ENCODE measurements around the gene SGTB. TPM values are rescaled to one million over a fixed set of nuclear protein-coding genes. Genes with fewer than 3 reads are reported as not detected.

The SGTB gene, protein sequence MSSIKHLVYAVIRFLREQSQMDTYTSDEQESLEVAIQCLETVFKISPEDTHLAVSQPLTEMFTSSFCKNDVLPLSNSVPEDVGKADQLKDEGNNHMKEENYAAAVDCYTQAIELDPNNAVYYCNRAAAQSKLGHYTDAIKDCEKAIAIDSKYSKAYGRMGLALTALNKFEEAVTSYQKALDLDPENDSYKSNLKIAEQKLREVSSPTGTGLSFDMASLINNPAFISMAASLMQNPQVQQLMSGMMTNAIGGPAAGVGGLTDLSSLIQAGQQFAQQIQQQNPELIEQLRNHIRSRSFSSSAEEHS
- 14.0 and 18.7 TPM in 2 replicates for total RNA-seq (2014; rRNA removed; shearing (Covaris generic))

DNA sequence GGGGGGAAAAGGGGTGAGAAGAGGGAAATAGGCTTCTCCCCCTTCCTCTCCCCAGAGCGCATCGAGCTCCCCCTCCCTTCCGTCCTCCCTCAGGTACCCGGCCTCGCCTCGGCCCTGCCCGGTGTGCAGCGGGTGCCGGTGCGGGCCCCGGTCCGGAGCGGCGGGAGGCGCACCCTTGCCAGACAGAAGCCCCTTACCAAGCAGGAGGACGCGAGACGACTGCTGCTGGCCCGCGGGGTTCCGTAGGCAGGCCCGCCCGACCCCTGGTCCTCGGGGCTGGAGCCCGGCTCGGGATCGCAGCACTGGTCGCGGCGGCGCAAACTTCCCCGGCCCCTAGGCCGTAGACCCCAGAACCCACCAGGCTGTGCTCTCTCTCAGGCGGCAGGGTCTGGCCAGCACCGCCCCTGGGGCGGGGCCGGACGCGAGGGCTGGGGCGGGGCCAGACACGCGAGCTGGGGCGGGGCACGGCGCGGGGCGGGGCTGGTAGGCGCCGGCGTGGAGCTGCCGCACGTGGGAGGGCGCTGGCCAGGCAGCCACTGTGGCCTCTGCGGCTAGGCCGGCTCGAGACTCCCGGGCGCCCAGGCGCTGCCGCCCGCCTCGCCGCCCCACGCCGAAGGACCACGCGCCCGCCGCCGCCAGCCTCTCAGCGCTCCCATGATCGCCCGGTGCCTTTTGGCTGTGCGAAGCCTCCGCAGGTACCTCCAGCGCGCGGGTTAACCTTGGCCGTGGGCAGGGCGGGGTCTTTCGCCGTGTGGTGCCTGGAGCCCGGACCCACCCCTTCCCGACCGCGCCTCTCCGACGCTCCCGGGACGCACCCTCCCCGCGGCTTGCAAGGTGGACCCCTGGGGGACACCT lies at the start of gene SGTB, which contains the start of gene NLN:
Gene SGTB (minus strand): TSS at position 390 of the 855 bp plus-strand sequence. CDS start 1,302 bp downstream, outside the sequence.
Gene NLN (plus strand): TSS at position 486 of the 855 bp plus-strand sequence. CDS start 169 bp downstream, at position 655.
- DNase-seq (ENCODE audit: low spot score) = peak; percentile 85
- in situ Hi-C loops (cut with HindIII; ENCODE audit: low sequenced_read_pairs) = no loop called here

DNA sequence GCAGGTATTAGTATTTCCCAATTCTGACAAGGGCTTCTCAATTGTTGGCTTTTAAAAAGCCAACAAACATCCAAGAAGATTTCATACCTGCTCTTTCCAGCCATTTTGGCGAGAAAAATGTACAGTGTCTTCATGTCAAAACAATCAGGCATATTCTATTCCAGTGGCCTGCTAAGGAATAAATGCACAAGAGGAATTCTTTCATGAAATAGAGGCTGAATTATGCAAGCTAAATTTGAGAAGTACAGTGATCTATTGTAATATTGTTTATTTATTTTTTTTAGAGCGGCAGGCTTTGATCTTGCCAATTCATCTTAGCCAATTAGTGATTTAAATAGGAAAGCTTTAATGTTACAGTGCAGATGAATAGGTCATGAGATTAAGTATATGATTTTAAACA lies 49.4 kb upstream of the SGTB start:
- in situ Hi-C loops (cut with HindIII; ENCODE audit: low sequenced_read_pairs) = no loop called here
- DNase-seq (ENCODE audit: low spot score) = no peak

DNA sequence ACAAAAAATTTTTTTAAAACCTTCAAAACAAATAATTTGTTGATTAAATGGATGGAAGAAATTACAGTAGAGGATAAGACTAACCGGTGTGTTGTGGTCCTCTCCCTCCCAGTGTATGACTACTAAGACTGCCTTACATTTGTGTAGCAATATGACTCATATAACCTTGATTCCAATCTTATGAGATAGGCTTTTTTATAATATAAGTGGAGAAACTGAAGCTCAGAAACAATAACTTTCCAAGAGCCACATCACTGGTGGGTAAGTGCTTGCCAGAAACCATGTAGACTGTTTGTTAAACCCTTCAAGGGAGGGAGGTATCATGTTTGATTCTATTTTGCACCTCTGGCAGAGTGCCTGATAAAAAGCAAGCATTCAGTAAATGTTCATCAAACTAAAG lies 47.6 kb upstream of the SGTB start:
- in situ Hi-C loops (cut with HindIII; ENCODE audit: low sequenced_read_pairs) = no loop called here
- no peak for DNase-seq (ENCODE audit: low spot score)

DNA sequence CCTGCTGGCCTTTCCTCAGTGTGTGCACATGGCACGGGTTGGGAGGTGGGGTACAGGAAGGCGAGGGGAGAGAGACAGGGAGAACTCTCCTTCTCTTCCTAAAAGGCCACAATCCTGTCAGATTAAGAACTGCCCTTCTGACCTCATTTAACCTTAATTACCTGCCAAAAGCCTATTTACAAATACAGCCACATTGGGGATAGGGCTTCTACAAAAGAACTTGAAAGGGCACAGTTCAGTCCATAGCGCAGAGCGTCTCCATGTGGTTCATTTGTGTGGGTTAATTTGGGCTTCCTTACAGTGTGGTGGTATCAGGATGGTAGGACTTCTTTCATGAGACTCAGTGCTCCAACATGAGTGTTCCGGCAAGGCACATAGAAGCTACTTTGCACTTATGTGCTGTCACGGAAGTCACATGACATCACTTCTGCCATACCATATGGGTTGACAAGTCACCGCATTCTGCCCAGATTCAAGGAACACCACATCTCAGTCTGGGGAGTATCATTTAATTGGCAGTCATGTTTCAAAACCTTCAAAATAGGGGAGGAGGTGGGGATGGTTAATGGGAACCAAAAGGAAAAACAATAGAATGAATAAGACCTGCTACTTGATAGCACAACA lies 46.9 kb upstream of the SGTB start:
- in situ Hi-C loops (cut with HindIII; ENCODE audit: low sequenced_read_pairs) = no loop called here
- DNase-seq (ENCODE audit: low spot score) = no peak

DNA sequence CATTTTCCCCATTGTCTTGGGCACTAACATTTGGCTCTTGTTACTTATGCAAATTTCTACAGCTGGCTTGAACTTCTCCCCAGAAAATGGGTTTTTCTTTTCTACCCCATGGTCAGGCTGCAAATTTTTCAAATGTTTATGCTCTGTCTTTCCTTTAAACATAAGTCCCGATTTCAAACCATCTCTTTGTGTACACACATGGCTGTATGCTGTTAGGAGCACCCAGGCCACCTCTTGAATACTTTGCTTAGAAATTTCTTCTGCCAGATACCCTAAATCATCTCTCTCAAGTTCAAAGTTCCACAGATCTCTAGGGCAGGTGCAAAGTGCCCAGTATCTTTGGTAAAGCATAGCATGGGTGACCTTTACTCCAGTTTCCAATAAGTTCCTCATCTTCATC lies 45.7 kb upstream of the SGTB start:
- in situ Hi-C loops (cut with HindIII; ENCODE audit: low sequenced_read_pairs) = no loop called here
- DNase-seq (ENCODE audit: low spot score) = no peak

DNA sequence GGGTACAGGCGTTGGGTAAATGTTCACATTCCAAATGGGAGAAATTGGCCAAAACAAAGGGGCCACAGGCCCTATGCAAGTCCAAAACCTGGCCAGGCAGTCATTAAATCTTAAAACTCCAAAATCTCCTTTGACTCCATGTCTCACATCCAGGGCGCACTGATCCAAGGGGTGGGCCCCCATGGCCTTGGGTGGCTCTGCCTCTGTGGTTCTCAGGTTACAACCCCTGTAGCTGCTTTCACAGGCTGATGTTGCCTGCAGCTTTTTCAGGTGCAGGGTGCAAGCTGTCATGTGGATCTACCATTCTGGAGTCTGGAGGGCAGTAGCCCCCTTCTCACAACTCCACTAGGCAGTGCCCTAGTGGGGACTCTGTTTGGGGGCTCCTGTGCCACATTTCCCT lies 44.9 kb upstream of the SGTB start:
- in situ Hi-C loops (cut with HindIII; ENCODE audit: low sequenced_read_pairs) = no loop called here
- no peak for DNase-seq (ENCODE audit: low spot score)

DNA sequence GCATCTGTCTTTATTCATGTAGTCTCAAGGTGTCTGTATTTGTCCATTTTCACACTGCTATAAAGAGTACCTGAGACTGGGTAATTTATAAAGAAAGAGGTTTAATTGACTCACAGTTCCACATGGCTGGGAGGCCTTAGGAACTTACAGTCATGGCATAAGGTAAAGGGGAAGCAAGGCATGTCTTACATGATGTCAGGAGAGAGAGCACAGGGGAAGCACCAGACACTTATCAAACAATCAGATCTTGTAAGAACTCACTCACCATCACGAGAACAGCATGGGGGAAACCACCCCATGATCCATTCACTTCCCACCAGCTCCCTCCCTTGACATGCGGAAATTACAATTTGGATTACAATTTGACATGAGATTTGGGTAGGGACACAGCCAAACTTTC lies 44.3 kb upstream of the SGTB start:
- DNase-seq (ENCODE audit: low spot score) = no peak
- in situ Hi-C loops (cut with HindIII; ENCODE audit: low sequenced_read_pairs) = no loop called here

DNA sequence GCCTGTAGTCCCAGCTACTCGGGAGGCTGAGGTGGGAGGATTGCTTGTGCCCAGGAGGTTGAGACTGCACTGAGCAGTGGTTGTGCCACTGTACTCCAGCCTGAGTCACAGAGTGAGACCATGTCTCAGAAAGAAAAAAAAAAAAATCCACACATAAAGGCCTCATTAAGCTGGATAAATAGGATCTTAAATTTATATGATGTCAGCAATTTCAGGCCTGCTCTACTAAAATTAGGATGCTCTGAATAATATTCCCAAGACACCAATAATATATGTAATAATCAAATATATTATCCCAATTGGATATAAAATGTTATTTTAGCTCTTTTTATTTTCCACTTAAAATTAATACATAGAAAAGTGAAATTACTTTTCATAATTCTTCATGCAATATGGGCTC lies 43.7 kb upstream of the SGTB start:
- in situ Hi-C loops (cut with HindIII; ENCODE audit: low sequenced_read_pairs) = no loop called here
- DNase-seq (ENCODE audit: low spot score) = no peak

DNA sequence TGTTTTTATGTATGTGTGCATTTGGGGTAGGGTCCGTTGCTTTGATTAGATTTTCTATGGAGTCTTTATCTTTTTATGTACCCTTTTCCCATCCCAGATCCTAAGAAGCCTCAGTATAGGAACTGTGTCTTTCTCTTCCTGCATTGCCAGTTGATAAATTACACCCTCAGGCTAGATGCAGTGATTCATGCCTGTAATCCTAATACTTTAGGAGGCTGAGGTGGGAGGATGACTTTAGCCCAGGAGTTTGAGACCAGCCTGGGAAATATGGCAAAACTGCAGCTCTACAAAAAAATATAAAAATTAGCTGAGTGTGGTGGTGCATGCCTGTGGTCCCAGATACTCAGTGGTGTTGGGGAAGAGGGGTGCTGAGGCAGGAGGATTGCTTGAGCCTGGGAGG lies 40.3 kb upstream of the SGTB start:
- DNase-seq (ENCODE audit: low spot score) = no peak
- in situ Hi-C loops (cut with HindIII; ENCODE audit: low sequenced_read_pairs) = no loop called here

DNA sequence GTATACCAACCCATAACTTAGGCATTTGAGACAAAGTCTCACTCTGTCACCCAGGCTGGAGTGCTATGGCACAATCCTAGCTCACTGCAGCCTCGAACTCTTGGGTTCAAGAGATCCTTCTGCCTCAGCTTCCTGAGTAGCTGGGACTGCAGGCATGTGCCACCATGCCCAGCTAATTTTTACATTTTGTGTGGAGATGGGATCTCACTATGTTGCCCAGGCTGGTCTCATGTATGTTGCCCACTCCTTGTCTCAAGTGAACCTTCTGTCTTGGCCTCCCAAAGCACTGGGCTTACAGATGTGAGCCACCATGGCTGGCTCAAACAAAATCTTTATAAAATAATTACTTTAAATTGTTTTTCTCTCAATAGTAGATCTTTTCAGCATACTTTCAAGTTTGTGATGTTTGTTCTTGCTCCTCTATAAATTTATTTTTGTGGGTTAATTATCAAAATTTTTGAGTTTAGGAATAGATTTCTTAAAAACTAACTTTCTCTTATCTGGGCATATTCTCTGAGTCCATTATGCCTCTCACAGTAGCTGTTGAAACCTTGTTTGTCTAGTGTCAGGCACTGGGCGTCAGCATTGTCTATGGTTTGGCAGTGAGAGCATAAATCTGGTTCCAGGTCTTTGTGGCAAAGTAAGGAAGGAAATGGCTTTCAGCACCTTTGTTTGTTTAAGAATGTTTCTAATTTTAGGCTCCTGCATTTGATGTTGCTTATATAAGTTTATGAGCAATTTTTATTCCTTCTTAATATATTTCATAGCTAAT lies 38.8 kb upstream of the SGTB start:
- in situ Hi-C loops (cut with HindIII; ENCODE audit: low sequenced_read_pairs) = no loop called here
- peak; percentile 18 for DNase-seq (ENCODE audit: low spot score)

DNA sequence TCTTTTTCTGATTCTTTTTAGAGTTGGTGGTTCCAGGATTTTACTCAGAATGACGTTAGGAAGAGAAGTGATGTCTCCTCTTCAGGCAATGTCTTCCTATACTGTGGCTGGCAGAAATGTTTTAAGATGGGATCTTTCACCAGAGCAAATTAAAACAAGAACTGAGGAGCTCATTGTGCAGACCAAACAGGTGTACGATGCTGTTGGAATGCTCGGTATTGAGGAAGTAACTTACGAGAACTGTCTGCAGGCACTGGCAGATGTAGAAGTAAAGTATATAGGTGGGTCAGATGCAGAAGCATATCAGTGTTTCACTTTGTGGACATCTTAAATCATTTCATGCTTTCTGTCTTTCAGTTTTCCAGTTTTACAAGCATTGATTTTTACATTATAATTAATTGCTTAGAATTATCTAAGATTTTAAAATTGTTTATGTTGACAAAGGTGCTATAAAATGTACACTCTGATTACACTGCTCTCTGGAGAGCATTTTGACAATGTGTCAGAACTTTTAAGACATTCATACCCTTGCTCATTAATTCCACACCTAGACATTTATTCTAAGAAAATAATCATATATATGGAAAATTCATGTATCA lies 36.7 kb upstream of the SGTB start:
- no peak for DNase-seq (ENCODE audit: low spot score)
- in situ Hi-C loops (cut with HindIII; ENCODE audit: low sequenced_read_pairs) = no loop called here

DNA sequence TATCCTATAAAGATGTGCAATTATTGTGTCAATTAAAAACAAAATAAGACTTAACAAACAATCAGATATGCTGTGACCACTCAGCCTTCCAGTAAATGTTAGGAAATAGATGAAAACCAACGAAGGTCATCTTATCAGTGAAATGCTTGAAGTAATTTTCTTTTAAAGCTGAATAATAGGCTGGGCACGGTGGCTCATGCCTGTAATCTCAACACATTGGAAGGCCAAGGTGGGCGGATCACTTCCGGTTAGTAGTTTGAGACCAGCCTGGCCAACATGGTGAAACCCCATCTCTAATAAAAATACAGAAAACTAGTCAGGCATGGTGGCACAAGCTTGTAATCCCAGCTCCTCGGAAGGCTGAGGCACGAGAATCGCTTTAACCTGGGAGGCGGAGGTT lies 31.3 kb upstream of the SGTB start:
- in situ Hi-C loops (cut with HindIII; ENCODE audit: low sequenced_read_pairs) = no loop called here
- DNase-seq (ENCODE audit: low spot score) = no peak

DNA sequence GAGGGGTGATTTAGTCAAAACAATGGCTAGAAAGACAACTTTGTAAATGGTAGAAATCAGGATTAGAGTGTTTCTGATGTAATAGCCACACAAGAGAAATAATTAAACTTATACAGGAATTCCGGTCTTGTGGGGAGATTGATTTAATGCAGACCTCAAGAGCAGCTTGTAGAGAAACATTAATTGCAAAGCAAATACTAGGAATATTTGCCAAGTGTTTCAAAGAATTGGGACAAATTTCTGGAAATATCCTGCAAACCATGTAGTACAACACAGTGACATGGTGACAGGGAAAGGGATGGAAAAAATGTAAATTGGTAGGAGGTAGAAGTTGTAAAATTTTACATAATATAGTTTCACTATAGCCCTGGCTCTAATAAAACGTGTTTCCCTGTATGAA lies 29.0 kb upstream of the SGTB start:
- DNase-seq (ENCODE audit: low spot score) = no peak
- in situ Hi-C loops (cut with HindIII; ENCODE audit: low sequenced_read_pairs) = no loop called here

DNA sequence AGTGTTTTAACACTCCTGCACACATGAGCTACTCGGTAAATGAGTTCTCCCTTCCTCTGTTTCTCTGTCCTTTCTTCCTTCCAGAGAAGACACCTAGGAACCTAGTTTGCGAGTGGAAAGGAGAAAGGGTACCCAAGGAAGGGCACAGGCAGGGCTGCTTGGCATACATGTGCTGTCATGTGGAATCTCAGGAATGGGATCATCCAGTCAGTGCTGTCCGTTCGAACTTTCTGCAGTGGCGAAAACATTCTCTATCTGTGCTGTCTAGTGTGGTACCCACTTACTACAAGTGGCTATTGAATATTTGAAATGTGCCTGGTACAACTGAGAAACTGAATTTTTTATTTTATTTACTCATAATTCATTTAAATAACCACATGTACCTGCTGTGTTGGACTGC lies 28.0 kb upstream of the SGTB start:
- in situ Hi-C loops (cut with HindIII; ENCODE audit: low sequenced_read_pairs) = no loop called here
- no peak for DNase-seq (ENCODE audit: low spot score)

DNA sequence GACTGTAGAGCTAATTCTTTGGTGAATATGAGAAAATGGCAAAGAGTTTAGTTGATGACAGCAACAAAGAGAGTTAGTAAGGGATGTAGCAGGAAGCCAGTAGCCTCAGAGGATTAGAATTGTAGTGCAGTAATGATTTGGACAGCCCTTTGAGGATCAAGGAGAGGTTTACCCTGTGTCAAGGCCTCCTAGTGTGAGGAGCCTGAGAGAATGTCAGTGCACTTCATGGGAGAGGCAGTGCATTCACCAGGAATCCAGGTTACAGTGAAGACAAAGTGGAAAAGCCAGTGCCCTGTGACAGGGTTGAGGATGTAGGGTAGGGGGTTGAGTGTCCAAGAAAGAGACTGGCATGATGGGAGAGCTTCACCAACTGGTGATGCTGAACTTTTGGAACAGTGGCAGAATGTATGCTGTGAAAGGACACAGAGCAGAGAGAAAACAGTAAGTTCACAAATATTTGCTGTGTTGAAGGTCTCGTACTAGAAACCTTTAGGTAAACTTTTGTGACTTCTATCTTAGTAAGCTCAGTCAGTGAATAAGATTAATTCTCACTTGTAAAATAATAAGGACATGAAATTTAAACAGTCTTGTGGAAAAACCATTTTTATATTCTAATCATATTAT lies 27.4 kb upstream of the SGTB start:
- in situ Hi-C loops (cut with HindIII; ENCODE audit: low sequenced_read_pairs) = no loop called here
- no peak for DNase-seq (ENCODE audit: low spot score)

DNA sequence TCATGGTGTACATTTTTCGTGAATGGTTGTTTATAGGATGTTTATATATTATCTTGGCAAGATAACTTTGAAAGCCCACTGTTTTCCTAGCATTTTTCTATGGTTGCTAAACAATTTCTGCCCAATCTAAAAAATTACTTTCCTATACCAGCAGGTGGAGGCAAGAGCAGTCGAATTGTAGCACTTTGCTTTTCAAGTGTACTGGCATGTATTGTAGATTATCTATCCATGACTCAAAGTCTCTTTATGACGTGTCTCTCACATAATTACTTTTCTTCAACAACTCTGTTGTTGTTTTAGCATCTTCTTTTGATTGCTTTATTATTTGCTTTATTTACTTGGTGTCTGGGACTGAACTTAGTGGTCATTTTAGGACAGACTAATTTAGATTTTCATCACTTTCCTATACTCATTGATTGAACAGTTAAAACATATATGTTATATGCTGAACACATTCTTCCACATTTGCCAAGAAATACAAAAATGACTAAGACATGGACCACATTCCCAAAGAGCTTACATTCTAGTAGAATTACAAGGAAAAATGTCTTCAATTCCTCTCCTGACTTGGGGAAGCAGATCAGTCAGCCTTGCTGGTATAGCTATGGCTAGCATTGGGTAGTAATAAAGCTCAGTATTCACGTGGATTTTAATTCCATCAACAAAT lies 20.8 kb upstream of the SGTB start:
- in situ Hi-C loops (cut with HindIII; ENCODE audit: low sequenced_read_pairs) = no loop called here
- peak; percentile 35 for DNase-seq (ENCODE audit: low spot score)

DNA sequence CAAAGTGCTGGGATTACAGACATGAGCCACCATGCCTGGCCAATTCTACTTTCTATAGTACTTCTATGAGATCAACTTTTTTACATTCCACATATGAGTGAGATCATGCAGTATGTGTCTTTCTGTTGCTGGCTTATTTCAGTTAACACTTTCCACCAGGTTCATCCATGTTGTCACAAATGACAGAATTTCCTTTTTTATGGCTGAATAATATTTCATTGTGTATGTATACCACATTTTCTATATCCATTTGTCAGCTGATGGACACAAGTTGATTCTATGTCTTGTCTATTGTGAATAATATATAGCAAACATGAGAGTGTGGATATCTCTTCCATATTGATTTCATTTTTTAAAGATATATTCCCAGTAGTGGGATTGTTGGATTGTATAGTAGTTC lies 17.3 kb upstream of the SGTB start:
- no peak for DNase-seq (ENCODE audit: low spot score)
- in situ Hi-C loops (cut with HindIII; ENCODE audit: low sequenced_read_pairs) = no loop called here

DNA sequence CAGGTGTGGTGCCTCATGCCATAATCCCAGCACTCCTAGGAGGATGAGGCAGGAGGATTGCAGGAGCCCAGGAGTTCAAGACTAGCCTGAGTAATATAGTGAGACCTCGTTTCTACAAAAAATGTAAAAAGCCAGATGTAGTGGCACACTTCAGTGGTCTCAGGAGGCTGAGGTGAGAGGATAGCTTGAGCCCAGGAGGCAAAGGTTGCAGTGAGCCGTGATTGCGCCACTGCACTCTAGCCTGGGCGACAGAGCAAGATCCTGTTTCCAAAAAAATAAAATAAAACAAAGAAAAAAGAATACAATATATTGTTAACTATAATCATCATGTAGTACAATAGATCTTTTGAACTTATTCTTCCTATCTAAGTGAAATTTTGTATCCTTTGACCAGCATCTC lies 16.4 kb upstream of the SGTB start:
- in situ Hi-C loops (cut with HindIII; ENCODE audit: low sequenced_read_pairs) = no loop called here

More for the DNA sequence above, 16.4 kb upstream of the SGTB start:
- no peak for DNase-seq (ENCODE audit: low spot score)
